HG02678 (cell line): ENCODE results near the gene PLCB4.

Experiments used
- ATAC-seq: cut with Tn5 transposase; IDR thresholded peaks from one replicate; pipeline ENCODE4 v1.9.1; 2021; ENCODE audit warnings: mild to moderate bottlenecking, moderate library complexity; ENCODE audit not compliant: unreplicated experiment

PLCB4 gene

GRCh38 chr20:9059931-9060330 is 9.0 kb upstream of the PLCB4 start:
- no peak for ATAC-seq

GRCh38 chr20:9061434-9061833 is 7.5 kb upstream of the PLCB4 start:
- ATAC-seq, result no peak

- ATAC-seq, result no peak
These were observed 6.8 kb upstream of the PLCB4 start for GRCh38 chr20:9062066-9062465.

- ATAC-seq, result no peak
These were observed 2.7 kb upstream of the PLCB4 start for GRCh38 chr20:9066191-9066590.

- ATAC-seq, result no peak
These were observed 570 bp upstream of the PLCB4 start for GRCh38 chr20:9068233-9068801.

- no peak for ATAC-seq
These were observed 1.4 kb downstream of the PLCB4 start for GRCh38 chr20:9070304-9070703.

GRCh38 chr20:9071976-9072726 is 3.3 kb downstream of the PLCB4 start:
- no peak for ATAC-seq

GRCh38 chr20:9072861-9073500 is 4.1 kb downstream of the PLCB4 start:
- no peak for ATAC-seq

GRCh38 chr20:9075264-9076095 is 6.6 kb downstream of the PLCB4 start:
- no peak for ATAC-seq

- no peak for ATAC-seq
These were observed 7.6 kb downstream of the PLCB4 start for GRCh38 chr20:9076440-9076839.

GRCh38 chr20:9078826-9079731 is 10.2 kb downstream of the PLCB4 start:
- no peak for ATAC-seq

- no peak for ATAC-seq
These were observed 12.6 kb downstream of the PLCB4 start for GRCh38 chr20:9081423-9081966.

- no peak for ATAC-seq
These were observed 13.9 kb downstream of the PLCB4 start for GRCh38 chr20:9082741-9083140.

GRCh38 chr20:9087531-9088217 is 18.8 kb downstream of the PLCB4 start:
- no peak for ATAC-seq

GRCh38 chr20:9088556-9088955 is 19.7 kb downstream of the PLCB4 start:
- ATAC-seq, result no peak

- ATAC-seq, result no peak
These were observed 23.2 kb downstream of the PLCB4 start for GRCh38 chr20:9092113-9092512.

- ATAC-seq, result no peak
These were observed 23.8 kb downstream of the PLCB4 start for GRCh38 chr20:9092655-9093054.

- ATAC-seq, result no peak
These were observed 24.5 kb downstream of the PLCB4 start for GRCh38 chr20:9093218-9093957.

- no peak for ATAC-seq
These were observed 30.5 kb downstream of the PLCB4 start for GRCh38 chr20:9099372-9099771.
